HEK293T (cell line): Measurements from ENCODE around the gene CGN.
A peak's percentile ranks its signal among the peaks of the same experiment; 100 is the strongest.

Experiments used
- CTCF ChIA-PET: fragments of 350-600 bp; formaldehyde crosslinking; extraction: SDS; loops from one replicate; lab custom pipeline; 2021; ENCODE audit warnings: antibody characterized with exemption, inconsistent platforms; lab: Yijun Ruan, JAX
- POLR2A ChIA-PET: fragments of 350-600 bp; formaldehyde crosslinking; extraction: SDS; loops from one replicate; lab custom pipeline; 2020; ENCODE audit warnings: antibody characterized with exemption, inconsistent platforms; lab: Yijun Ruan, JAX
- DNase-seq: peaks from one replicate; pipeline ENCODE4 v3.0.0; 2012; ENCODE audit warnings: mixed read lengths; ENCODE audit errors: extremely low spot score
- ARNT ChIP-seq: fragments of 450-650 bp; IDR thresholded peaks from 2 replicates; pipeline ENCODE4 v1.6.1; 2017; ENCODE audit warnings: mild to moderate bottlenecking
- BHLHE40 ChIP-seq: fragments of 450-650 bp; IDR thresholded peaks from 2 replicates; pipeline ENCODE4 v1.6.1; 2016; ENCODE audit warnings: mild to moderate bottlenecking, moderate library complexity, borderline replicate concordance
- CTBP1 ChIP-seq: fragments of 450-650 bp; IDR thresholded peaks from 2 replicates; pipeline ENCODE4 v1.6.1; 2016; ENCODE audit warnings: borderline replicate concordance
- ELF4 ChIP-seq: fragments of 450-650 bp; IDR thresholded peaks from 2 replicates; pipeline ENCODE4 v1.6.1; 2017; ENCODE audit warnings: antibody characterized with exemption
- FOXA1 ChIP-seq: fragments of 450-650 bp; IDR thresholded peaks from 2 replicates; pipeline ENCODE4 v1.6.1; 2016; ENCODE audit warnings: mild to moderate bottlenecking
- FOXK2 ChIP-seq: fragments of 450-650 bp; IDR thresholded peaks from 2 replicates; pipeline ENCODE4 v1.6.1; 2016; ENCODE audit warnings: mild to moderate bottlenecking
- FOXM1 ChIP-seq: fragments of 450-650 bp; IDR thresholded peaks from 2 replicates; pipeline ENCODE4 v1.6.1; 2017; ENCODE audit warnings: mild to moderate bottlenecking, borderline replicate concordance
- HDGF ChIP-seq: fragments of 450-650 bp; IDR thresholded peaks from 2 replicates; pipeline ENCODE4 v1.6.1; 2017; ENCODE audit warnings: antibody characterized with exemption, borderline replicate concordance
- L3MBTL2 ChIP-seq: fragments of 450-650 bp; conservative IDR thresholded peaks from 2 replicates; pipeline ENCODE4 v1.6.1; 2016; ENCODE audit warnings: mild to moderate bottlenecking
- LEF1 ChIP-seq: fragments of 450-650 bp; IDR thresholded peaks from 2 replicates; pipeline ENCODE4 v1.6.1; 2017; ENCODE audit warnings: mild to moderate bottlenecking, borderline replicate concordance
- NFRKB ChIP-seq: fragments of 450-650 bp; IDR thresholded peaks from 2 replicates; pipeline ENCODE4 v1.6.1; 2016; ENCODE audit warnings: mild to moderate bottlenecking, moderate library complexity
- SP1 ChIP-seq: fragments of 450-650 bp; IDR thresholded peaks from 2 replicates; pipeline ENCODE4 v1.6.1; 2017
- SUZ12 ChIP-seq: fragments of 450-650 bp; IDR thresholded peaks from 2 replicates; pipeline ENCODE4 v1.6.1; 2016; ENCODE audit warnings: mild to moderate bottlenecking
- TARDBP ChIP-seq: fragments of 450-650 bp; IDR thresholded peaks from 2 replicates; pipeline ENCODE4 v1.6.1; 2016
- ZNF384 ChIP-seq: fragments of 450-650 bp; IDR thresholded peaks from 2 replicates; pipeline ENCODE4 v1.6.1; 2016
- TF ChIP-seq, protein P1 (sequence below): fragments of 450-650 bp; IDR thresholded peaks from 2 replicates; pipeline ENCODE4 v1.6.1; 2016

The CGN gene

DNA sequence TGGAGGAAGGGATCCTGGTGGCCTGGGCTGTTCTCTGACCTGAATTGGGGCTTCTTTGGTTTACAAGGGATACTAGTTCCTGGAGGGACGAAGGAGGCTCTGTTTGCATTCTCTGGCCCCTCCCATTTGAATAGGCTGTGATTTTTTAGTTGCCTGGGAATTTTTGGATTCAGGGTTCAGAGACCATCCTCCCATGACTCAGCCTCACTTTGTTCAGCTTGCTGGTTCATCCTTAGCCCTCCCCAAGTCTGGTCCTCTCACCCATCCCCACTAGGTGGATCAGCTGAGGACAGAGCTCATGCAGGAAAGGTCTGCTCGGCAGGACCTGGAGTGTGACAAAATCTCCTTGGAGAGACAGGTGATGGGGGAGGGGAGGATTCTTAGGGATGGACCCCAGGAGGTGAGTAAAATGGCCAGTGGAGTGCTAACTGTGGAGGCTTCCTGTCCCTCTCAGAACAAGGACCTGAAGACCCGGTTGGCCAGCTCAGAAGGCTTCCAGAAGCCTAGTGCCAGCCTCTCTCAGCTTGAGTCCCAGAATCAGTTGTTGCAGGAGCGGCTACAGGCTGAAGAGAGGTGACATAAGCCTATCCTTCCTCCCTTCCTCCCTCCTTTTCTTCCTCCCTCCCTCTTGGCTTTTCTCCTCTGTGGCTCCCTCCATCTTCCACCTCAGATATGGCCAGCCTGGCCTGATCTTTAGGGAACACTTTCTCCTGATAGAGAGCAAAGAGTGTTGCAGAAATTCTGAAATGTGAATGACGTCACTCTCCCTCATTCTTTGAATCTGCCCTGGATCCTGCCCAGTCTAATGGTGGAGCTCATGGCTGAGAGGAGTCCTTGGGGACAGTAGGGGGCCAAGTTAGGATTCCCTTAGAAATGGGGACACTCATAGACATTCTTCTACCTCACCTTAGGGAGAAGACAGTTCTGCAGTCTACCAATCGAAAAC lies 24.4 kb downstream of the CGN start:
- TF ChIP-seq ZNF384 (no peak), SP1 (no peak), HDGF (no peak), SUZ12 (no peak), TARDBP (no peak), FOXA1 (no peak), L3MBTL2 (no peak), ARNT (no peak), CTBP1 (no peak), BHLHE40 (no peak), ELF4 (no peak), FOXK2 (no peak), FOXM1 (no peak), NFRKB (no peak), LEF1 (no peak)
- TF ChIP-seq, protein P1, sequence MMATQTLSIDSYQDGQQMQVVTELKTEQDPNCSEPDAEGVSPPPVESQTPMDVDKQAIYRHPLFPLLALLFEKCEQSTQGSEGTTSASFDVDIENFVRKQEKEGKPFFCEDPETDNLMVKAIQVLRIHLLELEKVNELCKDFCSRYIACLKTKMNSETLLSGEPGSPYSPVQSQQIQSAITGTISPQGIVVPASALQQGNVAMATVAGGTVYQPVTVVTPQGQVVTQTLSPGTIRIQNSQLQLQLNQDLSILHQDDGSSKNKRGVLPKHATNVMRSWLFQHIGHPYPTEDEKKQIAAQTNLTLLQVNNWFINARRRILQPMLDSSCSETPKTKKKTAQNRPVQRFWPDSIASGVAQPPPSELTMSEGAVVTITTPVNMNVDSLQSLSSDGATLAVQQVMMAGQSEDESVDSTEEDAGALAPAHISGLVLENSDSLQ = no peak
- no peak for DNase-seq
- ChIA-PET CTCF (interaction anchor here (0.7 to 1.1 kb wide), 5 partner anchors 10 to 300 kb away, joined by 3 to 5 read pairs (median 3); partner anchors contain the start of gene CGN), POLR2A (interaction anchor here (0.6 to 1.6 kb wide), 2 partner anchors 20 to 25 kb away, joined by 3 read pairs; partner anchors contain the start of gene CGN)

DNA sequence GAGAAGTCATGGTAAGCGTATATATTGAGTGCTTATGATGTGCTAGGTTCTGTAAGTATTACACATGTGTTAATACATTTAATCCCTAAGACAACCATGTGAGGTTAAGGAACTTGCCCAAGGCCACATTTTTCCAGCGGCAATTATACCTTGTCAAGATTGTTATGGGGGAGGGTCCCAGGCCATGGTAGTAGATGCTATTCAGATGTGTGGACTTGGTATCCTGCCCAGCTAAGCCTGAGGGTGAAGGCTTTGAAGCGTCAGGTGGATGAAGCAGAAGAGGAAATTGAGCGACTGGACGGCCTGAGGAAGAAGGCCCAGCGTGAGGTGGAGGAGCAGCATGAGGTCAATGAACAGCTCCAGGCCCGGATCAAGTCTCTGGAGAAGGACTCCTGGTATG lies 25.3 kb downstream of the CGN start:
- CTCF ChIA-PET = no interaction called here
- TF ChIP-seq BHLHE40 = no peak
- TF ChIP-seq, protein P1 = no peak
- no peak for TF ChIP-seq SP1
- TF ChIP-seq CTBP1 = no peak
- TF ChIP-seq ELF4 = no peak
- TF ChIP-seq FOXK2 = no peak
- no peak for TF ChIP-seq SUZ12
- no peak for TF ChIP-seq NFRKB
- no peak for TF ChIP-seq L3MBTL2
- TF ChIP-seq HDGF = no peak
- TF ChIP-seq TARDBP = no peak
- no peak for TF ChIP-seq ZNF384
- no peak for TF ChIP-seq FOXM1
- no peak for TF ChIP-seq LEF1
- no peak for TF ChIP-seq FOXA1
- TF ChIP-seq ARNT = no peak
- POLR2A ChIA-PET = no interaction called here
- no peak for DNase-seq

DNA sequence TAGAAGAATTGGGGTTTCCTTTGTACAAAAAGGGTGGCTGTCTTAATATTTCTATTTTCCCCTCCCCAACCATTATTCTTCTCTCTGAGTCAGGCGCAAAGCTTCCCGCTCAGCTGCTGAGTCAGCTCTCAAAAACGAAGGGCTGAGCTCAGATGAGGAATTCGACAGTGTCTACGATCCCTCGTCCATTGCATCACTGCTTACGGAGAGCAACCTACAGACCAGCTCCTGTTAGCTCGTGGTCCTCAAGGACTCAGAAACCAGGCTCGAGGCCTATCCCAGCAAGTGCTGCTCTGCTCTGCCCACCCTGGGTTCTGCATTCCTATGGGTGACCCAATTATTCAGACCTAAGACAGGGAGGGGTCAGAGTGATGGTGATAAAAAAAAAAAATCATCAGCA lies 25.9 kb downstream of the CGN start:
- TF ChIP-seq SUZ12 (no peak), TARDBP (no peak), ZNF384 (no peak), BHLHE40 (no peak), ELF4 (no peak), LEF1 (no peak), CTBP1 (no peak), FOXM1 (no peak)
- TF ChIP-seq, protein P1 = no peak
- no peak for DNase-seq
- ChIA-PET POLR2A (no interaction called here), CTCF (interaction anchor here (0.6 kb wide), 1 partner anchor 397 kb away, joined by 3 read pairs; no protein-coding TSS in a partner anchor)

DNA sequence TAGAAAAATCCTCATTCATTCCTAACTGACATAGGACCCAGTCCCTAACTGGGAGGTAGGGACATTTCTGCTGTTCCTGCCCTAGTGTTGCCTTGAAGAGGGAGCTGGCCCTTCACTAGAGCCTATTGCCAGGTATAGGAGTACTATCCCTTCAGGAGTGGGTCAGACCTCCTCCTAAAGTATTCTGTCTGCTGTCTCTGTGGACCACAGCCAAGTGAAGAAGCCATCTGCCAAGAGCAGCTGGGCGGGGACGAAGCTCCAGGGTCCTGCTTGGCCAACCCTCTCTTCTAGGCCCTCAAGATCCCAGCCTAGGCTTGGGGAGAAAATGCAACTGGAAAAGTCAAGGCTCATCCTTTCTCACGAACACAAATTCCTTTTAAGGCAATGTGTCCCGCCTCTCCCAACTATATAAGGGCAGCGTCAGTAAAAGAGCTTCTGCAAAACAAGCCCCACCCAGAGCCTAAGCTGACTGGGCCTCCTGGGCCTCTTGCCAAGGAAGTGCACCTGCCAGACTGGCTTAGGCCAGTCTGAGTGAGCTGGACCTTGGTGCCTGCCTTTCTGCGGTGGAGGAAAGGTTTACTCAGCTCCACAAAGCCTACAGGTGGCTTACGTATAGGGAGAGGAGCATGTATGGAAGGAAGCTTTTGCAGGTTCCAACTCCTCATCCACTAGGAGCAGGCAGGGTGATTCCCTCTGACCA lies 28.3 kb downstream of the CGN start:
- peak; percentile 67 for DNase-seq
- ChIA-PET POLR2A (interaction anchor here (0.7 to 2.0 kb wide), 17 partner anchors 9 to 191 kb away, joined by 3 to 13 read pairs (median 4); partner anchors contain the start of genes CGN and SNX27), CTCF (interaction anchor here (0.6 to 2.4 kb wide), 4 partner anchors 28 to 446 kb away, joined by 3 to 11 read pairs (median 4); partner anchors contain the start of gene CGN)
- TF ChIP-seq HDGF (no peak), ELF4 (no peak), FOXK2 (no peak)

DNA sequence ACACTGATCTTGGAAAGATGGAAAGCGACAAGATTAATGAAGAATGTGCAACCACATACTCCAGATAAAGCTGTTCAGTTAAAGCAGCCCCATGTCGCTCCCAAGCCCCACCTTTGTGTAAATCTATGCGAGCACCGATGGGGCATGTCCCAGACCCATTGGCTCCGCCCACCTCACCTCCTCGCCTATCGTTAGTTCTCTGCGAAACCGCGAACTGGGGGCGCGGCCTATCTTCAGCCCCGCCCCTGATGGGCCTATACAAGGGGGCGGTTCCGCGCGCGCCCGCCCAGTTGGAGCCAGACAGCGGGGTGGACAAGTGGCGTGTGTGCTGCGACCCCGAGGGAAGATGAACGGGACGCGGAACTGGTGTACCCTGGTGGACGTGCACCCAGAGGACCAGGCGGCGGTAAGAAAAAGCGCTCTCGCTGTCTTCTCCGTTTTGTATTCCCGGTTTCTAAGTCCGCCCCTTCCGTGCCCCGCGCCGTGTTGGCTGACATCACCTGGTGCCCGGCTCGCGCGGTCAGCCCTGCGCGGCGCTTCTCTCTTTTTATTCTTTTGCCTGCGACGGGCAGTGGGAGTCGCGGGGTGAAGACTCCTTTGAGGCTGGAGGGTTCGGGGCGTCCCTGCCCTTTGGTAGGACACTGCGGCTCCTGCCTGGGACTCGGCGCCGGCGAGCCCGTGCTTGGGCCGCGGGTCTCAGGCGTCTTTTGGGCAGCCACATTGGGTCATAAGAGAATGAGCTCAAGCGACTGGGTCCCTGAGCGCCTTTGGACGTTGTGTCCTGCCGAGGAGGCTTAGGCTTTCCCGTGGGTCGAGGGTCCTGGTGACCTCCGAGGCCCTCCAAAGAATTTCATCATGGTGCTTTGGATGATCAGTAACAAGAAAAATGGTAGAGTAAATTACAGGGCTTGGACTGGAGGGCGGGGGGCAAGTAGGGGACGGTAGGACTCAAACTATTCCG lies 29.1 kb downstream of the CGN start, which contains the start of gene TUFT1:
TSS of gene TUFT1 (plus strand) at position 289 of the 961 bp plus-strand sequence. CDS start at position 347, 58 bp downstream.
- ChIA-PET CTCF (interaction anchor here (0.6 to 2.4 kb wide), 6 partner anchors 29 to 445 kb away, joined by 3 to 11 read pairs (median 3); partner anchors contain the start of gene CGN), POLR2A (interaction anchor here (0.5 to 2.2 kb wide), 30 partner anchors 8 to 222 kb away, joined by 3 to 13 read pairs (median 4); partner anchors contain the start of genes CGN, POGZ, PSMB4 and SNX27)
- no peak for TF ChIP-seq FOXA1
- no peak for TF ChIP-seq NFRKB
- no peak for TF ChIP-seq TARDBP
- TF ChIP-seq, protein P1 = no peak
- TF ChIP-seq FOXK2 = no peak
- peak; percentile 57; the same call in 1 of the 2 replicates for TF ChIP-seq L3MBTL2
- TF ChIP-seq ELF4 = peak; percentile 62; the same call in 1 of the 2 replicates
- no peak for TF ChIP-seq CTBP1
- TF ChIP-seq BHLHE40 = no peak
- TF ChIP-seq SUZ12 = no peak
- DNase-seq = peak; percentile 99
